Measurements from ENCODE around the gene STUM.

DNA sequence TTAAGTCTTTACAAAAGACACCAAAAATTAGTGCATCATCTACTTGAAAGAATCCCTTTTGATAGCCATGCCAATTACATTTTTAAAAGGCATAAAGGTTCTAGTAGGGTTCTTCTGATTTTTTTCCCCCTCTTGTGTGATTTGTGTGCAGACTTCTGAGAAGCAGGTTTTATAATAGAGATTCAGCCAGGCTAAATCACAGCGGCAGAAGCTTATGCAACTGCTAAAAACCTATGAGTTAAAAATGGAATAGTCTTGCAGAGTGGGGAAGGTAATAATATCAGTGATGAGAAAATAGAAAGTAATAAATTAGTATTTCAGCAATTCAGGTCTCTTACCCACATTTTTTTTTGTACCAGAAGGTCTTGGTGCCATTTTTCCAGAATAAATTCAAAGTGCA, 17.7 kb downstream of the STUM start:
- TF ChIP-seq, protein P1, sequence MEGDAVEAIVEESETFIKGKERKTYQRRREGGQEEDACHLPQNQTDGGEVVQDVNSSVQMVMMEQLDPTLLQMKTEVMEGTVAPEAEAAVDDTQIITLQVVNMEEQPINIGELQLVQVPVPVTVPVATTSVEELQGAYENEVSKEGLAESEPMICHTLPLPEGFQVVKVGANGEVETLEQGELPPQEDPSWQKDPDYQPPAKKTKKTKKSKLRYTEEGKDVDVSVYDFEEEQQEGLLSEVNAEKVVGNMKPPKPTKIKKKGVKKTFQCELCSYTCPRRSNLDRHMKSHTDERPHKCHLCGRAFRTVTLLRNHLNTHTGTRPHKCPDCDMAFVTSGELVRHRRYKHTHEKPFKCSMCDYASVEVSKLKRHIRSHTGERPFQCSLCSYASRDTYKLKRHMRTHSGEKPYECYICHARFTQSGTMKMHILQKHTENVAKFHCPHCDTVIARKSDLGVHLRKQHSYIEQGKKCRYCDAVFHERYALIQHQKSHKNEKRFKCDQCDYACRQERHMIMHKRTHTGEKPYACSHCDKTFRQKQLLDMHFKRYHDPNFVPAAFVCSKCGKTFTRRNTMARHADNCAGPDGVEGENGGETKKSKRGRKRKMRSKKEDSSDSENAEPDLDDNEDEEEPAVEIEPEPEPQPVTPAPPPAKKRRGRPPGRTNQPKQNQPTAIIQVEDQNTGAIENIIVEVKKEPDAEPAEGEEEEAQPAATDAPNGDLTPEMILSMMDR (IDR thresholded peaks at IDR 0.05), result no peak
- no peak for TF ChIP-seq POLR2A (IDR thresholded peaks at IDR 0.05)
- TF ChIP-seq POLR2AphosphoS5 (IDR thresholded peaks at IDR 0.05), result no peak
- no peak for TF ChIP-seq EP300 (IDR thresholded peaks at IDR 0.05)

Measured in upper lobe of left lung (tissue), 4 donors.